Measurements from ENCODE around the gene TMPRSS11E. TPM values are rescaled to one million over a fixed set of nuclear protein-coding genes. Genes with fewer than 3 reads are reported as not detected.

Gene TMPRSS11E
- total and polyA plus RNA-seq, 10 of the 15 experiments (the other 5 are each of a cell fraction or from before 2014, with no cell fraction given), result not detected

DNA sequence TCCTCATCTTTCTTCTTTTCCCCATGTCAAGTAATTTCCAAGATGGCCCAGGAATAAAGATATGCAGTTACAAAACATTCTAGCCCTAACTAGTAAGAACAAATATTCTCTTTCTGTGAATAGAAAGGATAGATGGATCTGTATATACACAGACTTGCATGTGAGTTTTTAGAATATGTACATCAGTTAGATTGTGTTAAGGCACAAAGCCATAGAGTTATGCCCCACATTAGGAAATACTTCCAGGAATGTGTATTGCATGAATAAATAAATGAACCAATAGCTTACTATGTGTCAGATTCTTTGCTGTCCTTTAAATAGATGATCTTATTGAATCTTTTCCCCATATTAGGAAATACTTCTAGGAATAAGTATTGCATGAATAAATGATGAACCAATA lies 46.0 kb upstream of the TMPRSS11E start:
- no peak overlapping the region for H3K4me3 ChIP-seq
- no peak overlapping the region for H2AFZ ChIP-seq (ENCODE audit: control insufficient read depth, low read depth, low read length)
- no peak overlapping the region for H3K4me2 ChIP-seq (ENCODE audit: control insufficient read depth, insufficient read depth)
- H3K4me1 ChIP-seq (ENCODE audit: control insufficient read depth, insufficient read depth, low read length), result no peaks in the 10 kb centered on the region
- BruUV-seq (replicated peaks), result no TSS peak
- SMC1A ChIA-PET (ENCODE audit: uncharacterized antibody, unreplicated experiment), result no interaction called here
- H3K36me3 ChIP-seq (ENCODE audit: control insufficient read depth in 2 of 2, insufficient read depth in 2 of 2, low read length in 1 of 2), result no peaks in the 10 kb centered on the region
- POLR2A ChIA-PET, result no interaction called here
- TF ChIP-seq ZBTB11 (CRISPR knock-in tag; IDR thresholded peaks at IDR 0.05) (no peak), MLLT1 (IDR thresholded peaks at IDR 0.05) (no peak), NBN (IDR thresholded peaks at IDR 0.05) (no peak), PKNOX1 (IDR thresholded peaks at IDR 0.05) (no peak), SRF (IDR thresholded peaks at IDR 0.05; ENCODE audit: low read depth in 2 of 2, low read length in 2 of 2) (no peak), FOXM1 (IDR thresholded peaks at IDR 0.05; ENCODE audit: low read depth, low read length) (no peak), TARDBP (IDR thresholded peaks at IDR 0.05; ENCODE audit: borderline replicate concordance) (no peak), POLR2AphosphoS2 (IDR thresholded peaks at IDR 0.05; ENCODE audit: low read depth, low read length) (no peak), ZNF207 (IDR thresholded peaks at IDR 0.05; ENCODE audit: borderline replicate concordance) (no peak), PML (IDR thresholded peaks at IDR 0.05; ENCODE audit: low read length) (no peak), MYB (IDR thresholded peaks at IDR 0.05; ENCODE audit: borderline replicate concordance, low read depth, low read length) (no peak), ZZZ3 (IDR thresholded peaks at IDR 0.05; ENCODE audit: control insufficient read depth, insufficient read length, low read depth) (no peak), SMAD5 (IDR thresholded peaks at IDR 0.05; ENCODE audit: low read depth) (no peak), SMC3 (IDR thresholded peaks at IDR 0.05; ENCODE audit: borderline replicate concordance, low read length) (no peak)
- TF ChIP-seq, protein P1, sequence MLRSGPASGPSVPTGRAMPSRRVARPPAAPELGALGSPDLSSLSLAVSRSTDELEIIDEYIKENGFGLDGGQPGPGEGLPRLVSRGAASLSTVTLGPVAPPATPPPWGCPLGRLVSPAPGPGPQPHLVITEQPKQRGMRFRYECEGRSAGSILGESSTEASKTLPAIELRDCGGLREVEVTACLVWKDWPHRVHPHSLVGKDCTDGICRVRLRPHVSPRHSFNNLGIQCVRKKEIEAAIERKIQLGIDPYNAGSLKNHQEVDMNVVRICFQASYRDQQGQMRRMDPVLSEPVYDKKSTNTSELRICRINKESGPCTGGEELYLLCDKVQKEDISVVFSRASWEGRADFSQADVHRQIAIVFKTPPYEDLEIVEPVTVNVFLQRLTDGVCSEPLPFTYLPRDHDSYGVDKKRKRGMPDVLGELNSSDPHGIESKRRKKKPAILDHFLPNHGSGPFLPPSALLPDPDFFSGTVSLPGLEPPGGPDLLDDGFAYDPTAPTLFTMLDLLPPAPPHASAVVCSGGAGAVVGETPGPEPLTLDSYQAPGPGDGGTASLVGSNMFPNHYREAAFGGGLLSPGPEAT (IDR thresholded peaks at IDR 0.05; ENCODE audit: low read depth), result no peak
- TF ChIP-seq, protein P2, sequence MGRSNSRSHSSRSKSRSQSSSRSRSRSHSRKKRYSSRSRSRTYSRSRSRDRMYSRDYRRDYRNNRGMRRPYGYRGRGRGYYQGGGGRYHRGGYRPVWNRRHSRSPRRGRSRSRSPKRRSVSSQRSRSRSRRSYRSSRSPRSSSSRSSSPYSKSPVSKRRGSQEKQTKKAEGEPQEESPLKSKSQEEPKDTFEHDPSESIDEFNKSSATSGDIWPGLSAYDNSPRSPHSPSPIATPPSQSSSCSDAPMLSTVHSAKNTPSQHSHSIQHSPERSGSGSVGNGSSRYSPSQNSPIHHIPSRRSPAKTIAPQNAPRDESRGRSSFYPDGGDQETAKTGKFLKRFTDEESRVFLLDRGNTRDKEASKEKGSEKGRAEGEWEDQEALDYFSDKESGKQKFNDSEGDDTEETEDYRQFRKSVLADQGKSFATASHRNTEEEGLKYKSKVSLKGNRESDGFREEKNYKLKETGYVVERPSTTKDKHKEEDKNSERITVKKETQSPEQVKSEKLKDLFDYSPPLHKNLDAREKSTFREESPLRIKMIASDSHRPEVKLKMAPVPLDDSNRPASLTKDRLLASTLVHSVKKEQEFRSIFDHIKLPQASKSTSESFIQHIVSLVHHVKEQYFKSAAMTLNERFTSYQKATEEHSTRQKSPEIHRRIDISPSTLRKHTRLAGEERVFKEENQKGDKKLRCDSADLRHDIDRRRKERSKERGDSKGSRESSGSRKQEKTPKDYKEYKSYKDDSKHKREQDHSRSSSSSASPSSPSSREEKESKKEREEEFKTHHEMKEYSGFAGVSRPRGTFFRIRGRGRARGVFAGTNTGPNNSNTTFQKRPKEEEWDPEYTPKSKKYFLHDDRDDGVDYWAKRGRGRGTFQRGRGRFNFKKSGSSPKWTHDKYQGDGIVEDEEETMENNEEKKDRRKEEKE (IDR thresholded peaks at IDR 0.05), result no peak
- H3K27ac ChIP-seq (ENCODE audit: control insufficient read depth, insufficient read depth), result no peak overlapping the region
- CTCF ChIA-PET, result no interaction called here
- no peaks in the 10 kb centered on the region for H4K20me1 ChIP-seq (ENCODE audit: control insufficient read depth, insufficient read depth)
- in situ Hi-C loops (cut with MboI) (no loop called here), intact Hi-C loops (cut with micrococcal nuclease; ENCODE audit: unreplicated experiment) (no loop called here)
- no peak for DNase-seq (ENCODE audit: low read depth, low spot score)
- no peaks in the 10 kb centered on the region for H3K9me3 ChIP-seq (replicated peaks; ENCODE audit: control insufficient read depth, insufficient read depth, low read length)
- no peak for FAIRE-seq
- no peaks in the 10 kb centered on the region for H3K27me3 ChIP-seq (replicated peaks in 1 of 2; ENCODE audit: control insufficient read depth in 2 of 2, insufficient read depth in 2 of 2, low read length in 1 of 2)
- ATAC-seq, result no peak
- no peak overlapping the region for H3K9ac ChIP-seq (ENCODE audit: control insufficient read depth, insufficient read depth, low read length)
- H3K79me2 ChIP-seq (ENCODE audit: control insufficient read depth, insufficient read depth, low read length), result no peaks in the 10 kb centered on the region
- RAD21 ChIA-PET (ENCODE audit: unreplicated experiment), result no interaction called here
